NCI-H187 treated with DMSO at 0.1 percent for 48 hours (cell line): ENCODE data around the gene PLAGL2.
"Not testable (repeated sequence)": the region's sequence is repeated elsewhere in the genome, so short reads cannot be mapped to it uniquely, and the experiment has no call there.

Experiments
- DNase-seq: peaks from one replicate; lab custom pipeline; 2025; lab: John Stamatoyannopoulos, UW

Gene PLAGL2

GRCh38 chr20:32179934-32180333 is 27.6 kb downstream of the PLAGL2 start:
- DNase-seq, result no peak

GRCh38 chr20:32179515-32179914 is 28.0 kb downstream of the PLAGL2 start:
- no peak for DNase-seq

- DNase-seq, result not testable (repeated sequence)
Measured at GRCh38 chr20:32177696-32178095, 29.8 kb downstream of the PLAGL2 start.

GRCh38 chr20:32168184-32168910 is 39.2 kb downstream of the PLAGL2 start:
- no peak for DNase-seq

GRCh38 chr20:32167552-32167951 is 40.0 kb downstream of the PLAGL2 start:
- DNase-seq, result no peak

GRCh38 chr20:32165836-32166545 is 41.6 kb downstream of the PLAGL2 start:
- DNase-seq, result no peak

- no peak for DNase-seq
Measured at GRCh38 chr20:32164984-32165735, 42.4 kb downstream of the PLAGL2 start.

GRCh38 chr20:32163951-32164350 is 43.6 kb downstream of the PLAGL2 start:
- DNase-seq, result no peak

- no peak for DNase-seq
Measured at GRCh38 chr20:32162351-32162750, 45.2 kb downstream of the PLAGL2 start.

- no peak for DNase-seq
Measured at GRCh38 chr20:32160341-32160740, 47.2 kb downstream of the PLAGL2 start.

GRCh38 chr20:32159766-32160221 is 47.7 kb downstream of the PLAGL2 start:
- no peak for DNase-seq

- no peak for DNase-seq
Measured at GRCh38 chr20:32158943-32159660, 48.4 kb downstream of the PLAGL2 start.

- DNase-seq, result no peak
Measured at GRCh38 chr20:32158351-32158750, 49.2 kb downstream of the PLAGL2 start.

GRCh38 chr20:32157611-32158010 is 49.9 kb downstream of the PLAGL2 start:
- DNase-seq, result no peak

GRCh38 chr20:32155017-32155981 is 52.2 kb downstream of the PLAGL2 start:
- DNase-seq, result no peak

- DNase-seq, result no peak
Measured at GRCh38 chr20:32153771-32154170, 53.8 kb downstream of the PLAGL2 start.

- DNase-seq, result no peak
Measured at GRCh38 chr20:32153156-32153665, 54.3 kb downstream of the PLAGL2 start.

GRCh38 chr20:32152421-32153155 is 55.0 kb downstream of the PLAGL2 start:
- DNase-seq, result no peak

GRCh38 chr20:32150291-32150848 is 57.2 kb downstream of the PLAGL2 start:
- no peak for DNase-seq
